ENCODE data around the gene CDC20.

The CDC20 gene

DNA sequence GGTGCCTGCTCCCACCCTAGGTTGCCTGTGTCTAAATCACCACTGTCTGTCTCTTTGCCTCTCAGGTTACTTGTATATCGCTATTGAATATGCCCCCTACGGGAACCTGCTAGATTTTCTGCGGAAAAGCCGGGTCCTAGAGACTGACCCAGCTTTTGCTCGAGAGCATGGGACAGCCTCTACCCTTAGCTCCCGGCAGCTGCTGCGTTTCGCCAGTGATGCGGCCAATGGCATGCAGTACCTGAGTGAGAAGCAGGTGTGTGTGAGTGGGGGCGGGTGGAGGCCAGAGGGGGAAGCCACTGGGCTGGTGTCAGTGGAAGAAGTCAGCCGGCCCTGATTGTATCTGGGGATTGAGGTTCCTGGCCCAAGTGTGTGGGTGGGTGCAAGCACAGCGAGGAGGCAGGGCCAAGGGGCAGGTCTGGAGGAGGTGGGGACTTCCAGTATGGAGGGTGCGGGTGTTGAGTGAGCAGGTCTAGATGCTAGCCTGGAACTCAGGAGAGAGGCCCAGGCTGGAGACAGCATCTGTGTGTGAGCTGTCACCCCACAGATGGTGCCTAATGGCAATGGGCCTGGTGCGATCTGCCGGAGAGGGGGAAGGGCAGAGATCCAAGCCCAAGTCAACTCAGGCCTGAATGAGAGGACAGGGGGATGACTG is 40.8 kb upstream of the CDC20 start:
- no peaks in the 10 kb centered on the region for H3K27me3 ChIP-seq (ENCODE audit: insufficient read depth, low read length)

DNA sequence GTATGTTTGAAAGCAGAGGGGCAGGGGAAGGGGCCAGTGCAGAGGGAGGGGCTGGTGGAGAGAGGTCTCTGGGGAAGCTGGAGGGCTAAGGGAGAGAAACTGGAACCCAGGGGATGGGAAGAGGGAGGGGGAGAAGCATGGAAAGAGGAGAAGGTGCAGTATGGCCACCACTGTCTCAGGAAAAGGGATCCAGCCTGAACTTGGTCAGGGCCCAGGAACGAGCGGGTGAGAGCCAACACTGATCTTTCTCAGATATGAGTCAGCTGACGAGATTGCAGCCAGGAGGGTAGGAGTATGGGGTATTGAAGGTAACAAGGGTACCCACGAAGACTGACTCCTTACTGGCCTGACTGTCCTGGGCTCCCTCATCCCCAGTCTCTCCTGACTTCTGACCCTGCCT is 40.0 kb upstream of the CDC20 start:
- H3K4me1 ChIP-seq (ENCODE audit: insufficient read depth, low read length): no peaks in the 10 kb centered on the region
- no peaks in the 10 kb centered on the region for H3K9me3 ChIP-seq (ENCODE audit: insufficient read depth, low read depth, low read length)
- no peak overlapping the region for H3K9ac ChIP-seq (ENCODE audit: low read depth, low read length)
- no peak overlapping the region for H3K4me3 ChIP-seq (ENCODE audit: low read length)
- no peaks in the 10 kb centered on the region for H3K36me3 ChIP-seq (ENCODE audit: insufficient read depth, low read depth, low read length)
- no peaks in the 10 kb centered on the region for H3K27me3 ChIP-seq (ENCODE audit: insufficient read depth, low read length)
- H3K27ac ChIP-seq (ENCODE audit: low read length): no peak overlapping the region

More for the DNA sequence above, 40.8 kb upstream of the CDC20 start:
- Histone ChIP-seq H3K9me3 (ENCODE audit: insufficient read depth, low read depth, low read length) (no peaks in the 10 kb centered on the region), H3K4me1 (ENCODE audit: insufficient read depth, low read length) (no peaks in the 10 kb centered on the region), H3K27ac (ENCODE audit: low read length) (no peak overlapping the region), H3K36me3 (ENCODE audit: insufficient read depth, low read depth, low read length) (no peaks in the 10 kb centered on the region), H3K9ac (ENCODE audit: low read depth, low read length) (no peak overlapping the region), H3K4me3 (ENCODE audit: low read length) (no peak overlapping the region)

DNA sequence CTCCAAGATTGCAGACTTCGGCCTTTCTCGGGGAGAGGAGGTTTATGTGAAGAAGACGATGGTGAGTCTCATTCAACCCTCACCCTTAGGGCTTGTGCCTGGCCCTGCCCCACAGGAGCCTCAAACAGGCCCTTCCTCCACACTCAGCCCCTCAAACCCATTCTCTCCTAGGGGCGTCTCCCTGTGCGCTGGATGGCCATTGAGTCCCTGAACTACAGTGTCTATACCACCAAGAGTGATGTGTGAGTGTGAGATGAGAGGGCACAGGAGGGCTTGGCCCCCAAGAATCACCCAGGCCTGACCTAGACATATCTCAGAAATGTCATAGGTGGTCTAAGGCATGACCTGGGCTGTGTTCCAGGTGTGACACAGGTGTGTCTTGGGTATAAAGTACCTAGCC is 39.5 kb upstream of the CDC20 start:
- Histone ChIP-seq H3K27me3 (ENCODE audit: insufficient read depth, low read length) (no peaks in the 10 kb centered on the region), H3K9ac (ENCODE audit: low read depth, low read length) (no peak overlapping the region), H3K27ac (ENCODE audit: low read length) (no peak overlapping the region), H3K36me3 (ENCODE audit: insufficient read depth, low read depth, low read length) (no peaks in the 10 kb centered on the region), H3K4me1 (ENCODE audit: insufficient read depth, low read length) (peaks cover under 1% of the 10 kb centered on the region; the same call in 1 of the 2 replicates), H3K4me3 (ENCODE audit: low read length) (no peak overlapping the region), H3K9me3 (ENCODE audit: insufficient read depth, low read depth, low read length) (no peaks in the 10 kb centered on the region)

DNA sequence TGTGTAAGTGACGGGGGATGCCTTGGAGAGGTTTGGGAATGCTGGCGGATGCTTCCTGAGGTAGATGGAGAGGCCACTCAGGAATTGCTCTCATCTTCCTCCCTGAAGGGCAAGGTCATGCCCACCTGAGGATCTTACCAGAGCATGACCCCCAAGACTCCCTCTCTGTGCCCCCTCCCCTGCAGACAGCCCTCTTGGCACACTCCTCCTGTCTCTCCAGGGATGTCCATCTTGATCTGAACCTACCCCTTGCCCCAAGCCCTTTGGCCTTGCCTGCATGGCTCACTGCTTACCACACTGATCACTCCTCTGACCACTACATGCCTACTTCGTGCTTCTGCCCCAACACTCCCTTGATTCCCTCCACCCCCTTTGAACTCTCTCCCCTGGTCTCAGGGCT is 39.0 kb upstream of the CDC20 start:
- no peak overlapping the region for H3K4me3 ChIP-seq (ENCODE audit: low read length)
- H3K36me3 ChIP-seq (ENCODE audit: insufficient read depth, low read depth, low read length): no peaks in the 10 kb centered on the region
- no peaks in the 10 kb centered on the region for H3K9me3 ChIP-seq (ENCODE audit: insufficient read depth, low read depth, low read length)
- H3K27me3 ChIP-seq (ENCODE audit: insufficient read depth, low read length): no peaks in the 10 kb centered on the region
- no peak overlapping the region for H3K9ac ChIP-seq (ENCODE audit: low read depth, low read length)
- H3K4me1 ChIP-seq (ENCODE audit: insufficient read depth, low read length): peaks cover 5% of the 10 kb centered on the region
- H3K27ac ChIP-seq (ENCODE audit: low read length): no peak overlapping the region

DNA sequence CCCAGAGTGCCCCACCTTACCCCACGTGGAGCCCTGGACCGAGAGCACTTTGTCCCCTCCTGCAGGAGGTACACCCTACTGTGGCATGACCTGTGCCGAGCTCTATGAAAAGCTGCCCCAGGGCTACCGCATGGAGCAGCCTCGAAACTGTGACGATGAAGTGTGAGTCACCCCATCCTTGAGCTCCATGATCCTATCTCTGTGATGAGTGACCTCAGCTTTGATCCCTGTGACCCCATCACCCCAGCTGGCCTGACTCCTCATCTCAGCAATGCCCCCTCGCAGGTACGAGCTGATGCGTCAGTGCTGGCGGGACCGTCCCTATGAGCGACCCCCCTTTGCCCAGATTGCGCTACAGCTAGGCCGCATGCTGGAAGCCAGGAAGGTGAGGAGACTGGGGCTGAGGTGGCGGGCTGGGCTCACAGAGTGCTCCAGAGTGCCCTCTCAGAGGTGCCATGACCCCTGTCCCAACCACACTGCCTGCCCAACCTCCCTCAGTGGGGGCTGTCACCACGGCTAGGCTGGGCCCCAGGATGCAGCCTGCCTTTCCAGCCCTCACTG is 37.4 kb upstream of the CDC20 start:
- peaks cover 6% of the 10 kb centered on the region for H3K4me1 ChIP-seq (ENCODE audit: insufficient read depth, low read length)

DNA sequence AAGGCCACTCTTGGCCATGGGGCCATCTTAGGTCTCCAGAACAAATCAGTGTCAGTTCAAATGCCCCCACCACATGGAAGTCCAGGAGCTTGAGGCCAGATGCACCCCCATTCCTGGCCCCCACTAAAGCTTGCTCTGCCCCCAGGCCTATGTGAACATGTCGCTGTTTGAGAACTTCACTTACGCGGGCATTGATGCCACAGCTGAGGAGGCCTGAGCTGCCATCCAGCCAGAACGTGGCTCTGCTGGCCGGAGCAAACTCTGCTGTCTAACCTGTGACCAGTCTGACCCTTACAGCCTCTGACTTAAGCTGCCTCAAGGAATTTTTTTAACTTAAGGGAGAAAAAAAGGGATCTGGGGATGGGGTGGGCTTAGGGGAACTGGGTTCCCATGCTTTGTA is 36.3 kb upstream of the CDC20 start:
- no peak overlapping the region for H3K4me3 ChIP-seq (ENCODE audit: low read length)
- peaks cover under 1% of the 10 kb centered on the region; the same call in 1 of the 2 replicates for H3K9me3 ChIP-seq (ENCODE audit: insufficient read depth, low read depth, low read length)
- peaks cover 6% of the 10 kb centered on the region for H3K4me1 ChIP-seq (ENCODE audit: insufficient read depth, low read length)
- no peak overlapping the region for H3K9ac ChIP-seq (ENCODE audit: low read depth, low read length)
- H3K36me3 ChIP-seq (ENCODE audit: insufficient read depth, low read depth, low read length): no peaks in the 10 kb centered on the region
- H3K27me3 ChIP-seq (ENCODE audit: insufficient read depth, low read length): no peaks in the 10 kb centered on the region
- no peak overlapping the region for H3K27ac ChIP-seq (ENCODE audit: low read length)

More for the DNA sequence above, 37.4 kb upstream of the CDC20 start:
- Histone ChIP-seq H3K27ac (ENCODE audit: low read length) (no peak overlapping the region), H3K36me3 (ENCODE audit: insufficient read depth, low read depth, low read length) (no peaks in the 10 kb centered on the region), H3K27me3 (ENCODE audit: insufficient read depth, low read length) (no peaks in the 10 kb centered on the region), H3K9ac (ENCODE audit: low read depth, low read length) (no peak overlapping the region), H3K4me3 (ENCODE audit: low read length) (no peak overlapping the region), H3K9me3 (ENCODE audit: insufficient read depth, low read depth, low read length) (no peaks in the 10 kb centered on the region)

DNA sequence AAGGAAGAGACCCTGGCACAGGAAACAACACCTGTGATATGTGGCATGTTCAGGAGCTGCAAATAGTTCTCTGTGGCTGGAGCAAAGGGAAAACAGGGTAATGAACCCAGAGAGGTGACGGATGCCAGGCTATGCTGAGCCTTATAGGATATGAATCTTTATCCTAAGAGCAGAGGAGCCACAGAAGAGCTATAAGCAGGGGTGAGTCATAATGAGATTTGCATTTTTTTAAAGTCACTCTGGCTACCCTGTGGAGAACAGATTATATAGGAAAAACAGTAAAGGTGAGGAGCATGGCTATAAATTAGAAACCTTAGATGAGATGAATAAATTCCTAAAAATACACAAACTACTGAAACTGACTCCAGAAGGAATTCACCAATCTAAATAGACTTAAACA is 34.0 kb upstream of the CDC20 start:
- H3K9me3 ChIP-seq (ENCODE audit: insufficient read depth, low read depth, low read length): peaks cover 9% of the 10 kb centered on the region
- no peak overlapping the region for H3K27ac ChIP-seq (ENCODE audit: low read length)
- H3K27me3 ChIP-seq (ENCODE audit: insufficient read depth, low read length): no peaks in the 10 kb centered on the region
- H3K4me3 ChIP-seq (ENCODE audit: low read length): no peak overlapping the region
- no peak overlapping the region for H3K9ac ChIP-seq (ENCODE audit: low read depth, low read length)
- peaks cover 6% of the 10 kb centered on the region for H3K4me1 ChIP-seq (ENCODE audit: insufficient read depth, low read length)
- H3K36me3 ChIP-seq (ENCODE audit: insufficient read depth, low read depth, low read length): no peaks in the 10 kb centered on the region

DNA sequence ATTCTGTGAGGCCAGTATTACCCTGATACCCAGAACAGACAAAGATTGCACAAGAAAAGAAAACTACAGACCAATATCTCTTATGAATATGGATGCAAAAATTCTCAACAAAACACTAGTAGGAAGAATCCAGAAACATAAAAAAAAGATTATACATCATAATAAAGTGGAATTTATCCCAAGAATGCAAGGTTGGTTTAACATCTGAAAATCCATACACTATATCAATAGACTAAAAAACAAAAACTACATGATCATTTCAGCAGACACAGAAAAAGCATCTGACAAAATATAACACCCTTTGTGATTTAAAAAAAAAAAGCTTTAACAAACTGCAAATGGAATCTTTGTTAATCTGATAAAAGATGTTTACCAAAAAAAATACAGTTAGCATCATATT is 33.4 kb upstream of the CDC20 start:
- peaks cover 9% of the 10 kb centered on the region for H3K4me1 ChIP-seq (ENCODE audit: insufficient read depth, low read length)
- no peak overlapping the region for H3K9ac ChIP-seq (ENCODE audit: low read depth, low read length)
- no peaks in the 10 kb centered on the region for H3K36me3 ChIP-seq (ENCODE audit: insufficient read depth, low read depth, low read length)
- H3K27ac ChIP-seq (ENCODE audit: low read length): no peak overlapping the region
- peaks cover 9% of the 10 kb centered on the region for H3K9me3 ChIP-seq (ENCODE audit: insufficient read depth, low read depth, low read length)
- no peaks in the 10 kb centered on the region for H3K27me3 ChIP-seq (ENCODE audit: insufficient read depth, low read length)
- no peak overlapping the region for H3K4me3 ChIP-seq (ENCODE audit: low read length)

DNA sequence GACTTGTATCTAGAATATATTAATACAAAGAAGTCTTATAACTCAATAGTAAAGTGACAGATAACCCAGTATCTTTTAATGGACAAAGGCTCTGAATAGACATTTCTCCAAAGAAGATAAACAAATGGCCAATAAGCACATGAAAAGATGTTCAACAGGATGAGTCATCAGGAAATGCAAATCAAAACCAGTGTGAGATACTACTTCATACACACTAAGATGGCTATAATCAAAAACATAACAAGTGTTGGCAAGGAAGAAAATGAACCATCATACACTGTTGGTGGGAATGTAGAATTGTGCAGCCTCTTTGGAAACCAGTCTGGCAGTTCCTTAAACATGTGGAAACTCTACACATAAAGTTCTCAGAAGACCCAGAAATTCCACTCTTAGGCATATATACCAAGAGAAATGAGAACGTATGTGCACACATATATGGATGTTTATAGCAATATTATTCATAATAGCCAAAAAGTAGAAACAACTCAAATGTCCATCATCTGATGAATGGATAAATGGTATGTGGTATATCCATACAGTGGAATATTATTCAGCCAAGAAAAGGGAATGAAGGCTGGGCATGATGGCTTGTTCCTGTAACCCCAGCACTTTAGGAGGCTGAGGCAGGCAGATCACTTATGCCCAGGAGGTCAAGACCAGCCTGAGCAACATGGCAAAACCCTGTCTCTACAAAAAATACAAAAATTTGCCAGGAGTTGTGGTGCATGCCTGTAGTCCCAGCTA is 31.1 kb upstream of the CDC20 start:
- Histone ChIP-seq H3K9ac (ENCODE audit: low read depth, low read length) (no peak overlapping the region), H3K4me1 (ENCODE audit: insufficient read depth, low read length) (peaks cover 9% of the 10 kb centered on the region), H3K9me3 (ENCODE audit: insufficient read depth, low read depth, low read length) (peaks cover 9% of the 10 kb centered on the region), H3K36me3 (ENCODE audit: insufficient read depth, low read depth, low read length) (no peaks in the 10 kb centered on the region), H3K27me3 (ENCODE audit: insufficient read depth, low read length) (no peaks in the 10 kb centered on the region), H3K4me3 (ENCODE audit: low read length) (no peak overlapping the region), H3K27ac (ENCODE audit: low read length) (no peak overlapping the region)

DNA sequence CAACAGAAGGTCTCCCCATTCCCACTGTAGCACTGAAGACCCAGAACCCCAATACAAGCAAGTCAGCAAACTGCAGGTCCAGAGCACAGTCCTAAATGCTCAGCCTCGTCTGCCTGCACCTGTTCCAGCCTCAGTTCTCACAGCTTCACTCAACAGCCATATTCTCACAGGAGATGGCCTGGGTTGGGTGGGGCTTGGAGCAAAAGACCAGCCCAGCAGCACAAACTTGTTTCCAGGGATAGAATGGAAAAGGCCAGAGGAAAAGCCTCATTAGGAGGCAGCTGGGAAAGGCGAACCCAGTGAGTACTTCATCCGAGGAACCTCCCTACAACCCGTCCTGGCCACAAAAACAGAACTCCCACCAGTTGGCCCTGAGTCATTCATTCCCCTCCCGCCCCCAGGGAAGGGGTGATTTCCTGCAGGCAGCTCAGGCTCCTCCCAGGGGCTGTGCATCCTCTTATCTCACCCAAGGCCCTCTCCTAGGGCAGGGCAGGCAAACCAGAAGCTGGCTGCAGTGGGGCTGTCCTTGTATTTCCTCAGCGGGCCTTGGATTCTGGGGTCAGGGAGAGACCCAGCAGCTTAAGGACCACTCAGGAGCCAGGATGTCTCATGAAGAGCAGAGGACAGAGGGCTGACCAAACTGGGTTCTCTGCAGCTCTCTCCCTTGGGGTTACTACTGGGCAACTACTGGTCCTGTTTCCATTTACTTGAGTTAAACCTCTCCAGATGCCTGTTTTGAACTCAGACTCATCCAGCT is 28.6 kb upstream of the CDC20 start:
- Histone ChIP-seq H3K4me3 (ENCODE audit: low read length) (no peak overlapping the region), H3K27me3 (ENCODE audit: insufficient read depth, low read length) (no peaks in the 10 kb centered on the region), H3K9ac (ENCODE audit: low read depth, low read length) (no peak overlapping the region), H3K9me3 (ENCODE audit: insufficient read depth, low read depth, low read length) (peaks cover 9% of the 10 kb centered on the region), H3K4me1 (ENCODE audit: insufficient read depth, low read length) (peaks cover 4% of the 10 kb centered on the region; the same call in 1 of the 2 replicates), H3K27ac (ENCODE audit: low read length) (no peak overlapping the region), H3K36me3 (ENCODE audit: insufficient read depth, low read depth, low read length) (no peaks in the 10 kb centered on the region)

DNA sequence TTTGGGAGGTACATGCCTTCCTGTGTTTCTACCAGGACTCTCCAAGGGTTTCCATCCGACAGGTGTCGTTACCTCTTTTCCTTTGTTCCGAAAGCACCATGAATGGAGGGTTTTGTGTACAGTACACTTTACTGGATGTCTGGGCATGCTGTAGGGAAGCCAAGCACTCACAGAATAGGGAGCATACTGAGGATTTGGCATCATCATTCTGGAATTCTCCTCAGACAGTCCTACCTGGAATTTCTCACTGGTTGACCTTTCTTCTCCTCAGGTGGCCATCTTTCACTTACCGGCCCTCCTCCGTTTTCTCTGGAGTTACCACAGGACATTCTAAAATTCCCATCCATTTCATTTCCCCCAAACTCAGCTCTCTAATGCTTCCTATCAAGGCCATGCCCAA is 27.1 kb upstream of the CDC20 start:
- Histone ChIP-seq H3K27me3 (ENCODE audit: insufficient read depth, low read length) (no peaks in the 10 kb centered on the region), H3K9ac (ENCODE audit: low read depth, low read length) (no peak overlapping the region), H3K36me3 (ENCODE audit: insufficient read depth, low read depth, low read length) (no peaks in the 10 kb centered on the region), H3K27ac (ENCODE audit: low read length) (no peak overlapping the region), H3K4me1 (ENCODE audit: insufficient read depth, low read length) (peaks cover 4% of the 10 kb centered on the region; the same call in 1 of the 2 replicates), H3K9me3 (ENCODE audit: insufficient read depth, low read depth, low read length) (peaks cover 9% of the 10 kb centered on the region), H3K4me3 (ENCODE audit: low read length) (no peak overlapping the region)
